ENCODE measurements around the gene KRTAP19-6. TPM values are rescaled to one million over a fixed set of nuclear protein-coding genes. Genes with fewer than 3 reads are reported as not detected.

The KRTAP19-6 gene
- total and polyA plus RNA-seq, 9 of the 15 experiments (the other 6 are each of a cell fraction or from before 2014, with no cell fraction given), result not detected

- no peak for TF ChIP-seq RREB1 (CRISPR knock-in tag; IDR thresholded peaks at IDR 0.05)
- TF ChIP-seq ELF4 (CRISPR knock-in tag; IDR thresholded peaks at IDR 0.05), result no peak
- no peak for TF ChIP-seq JUND (IDR thresholded peaks at IDR 0.05; ENCODE audit: borderline replicate concordance, low read depth, low read length)
- no peak for TF ChIP-seq JUND (tag; IDR thresholded peaks at IDR 0.05; ENCODE audit: borderline replicate concordance, low read depth, low read length)
- no peak for TF ChIP-seq GTF3C2 (IDR thresholded peaks at IDR 0.05; ENCODE audit: borderline replicate concordance, extremely low read depth, insufficient read length)
- TF ChIP-seq E2F3 (CRISPR knock-in tag; IDR thresholded peaks at IDR 0.05), result no peak
- TF ChIP-seq ETV1 (tag; conservative IDR thresholded peaks at IDR 0.05; ENCODE audit: low read depth), result no peak
- TF ChIP-seq OTX1 (CRISPR knock-in tag; IDR thresholded peaks at IDR 0.05), result no peak
Observed at GRCh38 chr21:30577766-30578165, 36.1 kb upstream of the KRTAP19-6 start (continued).

Measured in K562 (cell line).